HepG2 (cell line): ENCODE results near the gene NSMF. TPM values are rescaled to one million over a fixed set of nuclear protein-coding genes. Genes with fewer than 3 reads are reported as not detected.
A peak's percentile ranks its signal among the peaks of the same experiment; 100 is the strongest.

ENCODE experiments used
- ATAC-seq: fragments of 200-7000 bp; cut with Tn5 transposase; 3 replicates; pipeline ENCODE4 v1.9.1; 2020; ENCODE audit warnings: mild to moderate bottlenecking, moderate library complexity
- BruUV-seq: library from RNA; stranded (reverse); fragments of 400-500 nt; replicated peaks from 2 replicates; lab custom pipeline; 2021; lab: Mats Ljungman, UMichigan
- CTCF ChIA-PET: fragments of 300-600 bp; formaldehyde crosslinking; extraction: SDS; loops from one replicate; lab custom pipeline; 2021; ENCODE audit warnings: low total read pairs, inconsistent platforms, low intra/inter-chr PET ratio; lab: Yijun Ruan, JAX
- POLR2A ChIA-PET: fragments of 350-600 bp; sonication (Branson Sonifier 250); formaldehyde crosslinking; loops from one replicate; lab custom pipeline; 2020; ENCODE audit warnings: antibody characterized with exemption, inconsistent platforms; lab: Yijun Ruan, JAX
- DNase-seq: peaks from one replicate; pipeline ENCODE4 v3.0.0-alpha.2; 2015; ENCODE audit warnings: low spot score
- FAIRE-seq: peaks from 3 replicates; lab custom pipeline; 2011; peaks lifted over from hg19 to GRCh38; lab: Jason Lieb, UNC
- H2AFZ ChIP-seq: one replicate; pipeline ENCODE4 v1.6.1; 2011; ENCODE audit warnings: low read length, inconsistent platforms
- H3K27ac ChIP-seq: fragments of 300-600 bp; 3 replicates; pipeline ENCODE4 v1.8.0; 2011; ENCODE audit warnings: mixed run types, mild to moderate bottlenecking, mixed read lengths, low read length, inconsistent platforms; ENCODE audit not compliant: insufficient read depth; ENCODE audit errors: extremely low read length
- H3K27me3 ChIP-seq, 2 experiments: fragments of 200-600 bp in 1 of 2; 2 replicates in 1 of 2; 3 replicates in 1 of 2; pipeline versions ENCODE4 v1.6.0 to v1.8.0; 2011; ENCODE audit warnings: low read length in 2 of 2, mild to moderate bottlenecking in 2 of 2, moderate library complexity in 2 of 2, inconsistent platforms in 1 of 2; ENCODE audit not compliant: insufficient read depth in 2 of 2, control insufficient read depth in 1 of 2
- H3K36me3 ChIP-seq, 2 experiments: fragments of 200-600 bp in 1 of 2; replicated peaks in 1 of 2; 2 replicates in 1 of 2; 3 replicates in 1 of 2; pipeline versions ENCODE4 v1.5.1 to v1.8.0; 2011; ENCODE audit warnings: low read length in 2 of 2, inconsistent platforms in 1 of 2; ENCODE audit not compliant: insufficient read depth in 2 of 2, control insufficient read depth in 1 of 2
- H3K4me1 ChIP-seq: 2 replicates; pipeline ENCODE4 v1.5.1; 2012; ENCODE audit warnings: low read length, inconsistent platforms; ENCODE audit not compliant: insufficient read depth
- H3K4me2 ChIP-seq: 2 replicates; pipeline ENCODE4 v1.6.0; 2011; ENCODE audit warnings: low read depth, low read length, inconsistent platforms
- H3K4me3 ChIP-seq, 3 experiments: fragments of 200-600 bp in 1 of 3; sonication (generic), shearing (Covaris generic) in 1 of 3; replicated peaks in 1 of 3; 2 replicates each; pipeline ENCODE4 v1.5.1; 2011 to 2016; ENCODE audit warnings: low read length in 3 of 3, inconsistent platforms in 2 of 3, low read depth in 2 of 3, mild to moderate bottlenecking in 2 of 3, control low read depth in 1 of 3, mixed read lengths in 1 of 3; ENCODE audit not compliant: insufficient read depth in 1 of 3
- H3K79me2 ChIP-seq: one replicate; pipeline ENCODE4 v1.6.1; 2011; ENCODE audit warnings: low read length, inconsistent platforms; ENCODE audit not compliant: insufficient read depth
- H3K9ac ChIP-seq: 2 replicates; pipeline ENCODE4 v1.6.0; 2011; ENCODE audit warnings: mild to moderate bottlenecking, low read depth, low read length, inconsistent platforms; ENCODE audit not compliant: insufficient read depth
- H3K9me3 ChIP-seq: 2 replicates; pipeline ENCODE4 v1.5.1; 2012; ENCODE audit warnings: mild to moderate bottlenecking, low read length
- H4K20me1 ChIP-seq: 2 replicates; pipeline ENCODE4 v1.6.0; 2011; ENCODE audit warnings: inconsistent platforms, mild to moderate bottlenecking, low read length, moderate library complexity; ENCODE audit not compliant: insufficient read depth
- AGO2 ChIP-seq: fragments of 200-400 bp; formaldehyde crosslinking; optimal IDR thresholded peaks from 2 replicates; pipeline ENCODE3; 2017; ENCODE audit warnings: mild to moderate bottlenecking, low read depth, low read length, moderate library complexity
- AKAP8 ChIP-seq: sonication (generic); formaldehyde crosslinking; IDR thresholded peaks from 2 replicates; pipeline ENCODE4 v1.5.1; 2020; ENCODE audit warnings: mild to moderate bottlenecking, missing genetic modification reagents
- ETV6 ChIP-seq: sonication (generic); formaldehyde crosslinking; conservative IDR thresholded peaks from 2 replicates; pipeline ENCODE4 v1.4.0; 2020; ENCODE audit warnings: missing genetic modification reagents
- HNRNPL ChIP-seq: fragments of 200-400 bp; formaldehyde crosslinking; IDR thresholded peaks from 2 replicates; pipeline ENCODE4 v1.6.1; 2017; ENCODE audit warnings: mild to moderate bottlenecking, low read depth, low read length
- JARID2 ChIP-seq: sonication (generic); formaldehyde crosslinking; IDR thresholded peaks from 2 replicates; pipeline ENCODE4 v1.8.1; 2023; ENCODE audit warnings: missing genetic modification reagents, inconsistent platforms; ENCODE audit not compliant: insufficient replicate concordance
- KDM2A ChIP-seq: sonication (generic); formaldehyde crosslinking; IDR thresholded peaks from 2 replicates; pipeline ENCODE4 v1.4.0; 2020; ENCODE audit warnings: low read depth, missing genetic modification reagents, borderline replicate concordance
- MZF1 ChIP-seq: sonication (generic); formaldehyde crosslinking; IDR thresholded peaks from 2 replicates; pipeline ENCODE4 v1.8.1; 2023; ENCODE audit warnings: mild to moderate bottlenecking, missing genetic modification reagents, borderline replicate concordance
- PAF1 ChIP-seq: IDR thresholded peaks from 2 replicates; pipeline ENCODE4 v1.6.1; 2016; ENCODE audit warnings: missing genetic modification reagents, missing compliant biosample characterization
- RBFOX2 ChIP-seq: fragments of 200-400 bp; formaldehyde crosslinking; IDR thresholded peaks from 2 replicates; pipeline ENCODE4 v1.6.1; 2017; ENCODE audit warnings: low read depth, mild to moderate bottlenecking, low read length
- SP2 ChIP-seq: sonication (generic); formaldehyde crosslinking; IDR thresholded peaks from 2 replicates; pipeline ENCODE4 v1.5.1; 2020; ENCODE audit warnings: mild to moderate bottlenecking, missing genetic modification reagents
- SSRP1 ChIP-seq: IDR thresholded peaks from 2 replicates; pipeline ENCODE4 v1.6.1; 2016; ENCODE audit warnings: control low read depth
- ZNF234 ChIP-seq: sonication (generic); formaldehyde crosslinking; conservative IDR thresholded peaks from 2 replicates; pipeline ENCODE4 v1.5.1; 2020; ENCODE audit warnings: mild to moderate bottlenecking, missing genetic modification reagents
- ZNF383 ChIP-seq: sonication (generic); formaldehyde crosslinking; IDR thresholded peaks from 2 replicates; pipeline ENCODE4 v1.4.0; 2020; ENCODE audit warnings: missing genetic modification reagents, mild to moderate bottlenecking, borderline replicate concordance
- WGBS: methylation state at CpG from one replicate; pipeline ENCODE4 v1.1.6; 2017; ENCODE audit warnings: low lambda C conversion rate; 5-methylcytosine and 5-hydroxymethylcytosine counted together
- in situ Hi-C: cut with HindIII; loops from 2 replicates; pipeline ENCODE4 v1.10.0; 2017; ENCODE audit warnings: low pct_unique_long_range_greater_than_20kb; ENCODE audit not compliant: extremely low pct_ligation_motif_present
- intact Hi-C: fragments of 100-400 bp; cut with micrococcal nuclease; formaldehyde crosslinking; loops from one replicate; pipeline ENCODE4 v1.10.0; 2022; ENCODE audit not compliant: unreplicated experiment
- polyA plus RNA-seq, 8 experiments: library from polyadenylated mRNA; depleted of rRNA in 3 of 8; stranded (reverse) in 7 of 8; unstranded in 1 of 8; fragments of >200 nt; fragmentation: Illumina TruSeq in 4 of 8; extraction: Trizol in 4 of 8; gene quantifications; 2 replicates each; pipeline versions ENCODE4 v1.2.1 to v1.2.3, GENCODE V29; 2011 to 2016; ENCODE audit warnings: low read depth in 4 of 8, missing spikeins in 1 of 8, mixed read lengths in 1 of 8; ENCODE audit not compliant: insufficient read depth in 1 of 8
- total RNA-seq, 5 experiments: library from RNA; depleted of rRNA; stranded (reverse); fragments of >200 nt; fragmentation: Illumina TruSeq; extraction: Trizol; gene quantifications; 2 replicates each; pipeline ENCODE4 v1.2.3, GENCODE V29; 2016; ENCODE audit warnings: low read depth in 1 of 5
- TF ChIP-seq, protein P1 (sequence below): IDR thresholded peaks from 2 replicates; pipeline ENCODE4 v1.6.1; 2016; ENCODE audit warnings: mild to moderate bottlenecking

NSMF gene
- total and polyA plus RNA-seq, 2 of the 13 experiments (the other 11 are each of a cell fraction or from before 2014, with no cell fraction given) = 44.3 to 183 TPM

DNA sequence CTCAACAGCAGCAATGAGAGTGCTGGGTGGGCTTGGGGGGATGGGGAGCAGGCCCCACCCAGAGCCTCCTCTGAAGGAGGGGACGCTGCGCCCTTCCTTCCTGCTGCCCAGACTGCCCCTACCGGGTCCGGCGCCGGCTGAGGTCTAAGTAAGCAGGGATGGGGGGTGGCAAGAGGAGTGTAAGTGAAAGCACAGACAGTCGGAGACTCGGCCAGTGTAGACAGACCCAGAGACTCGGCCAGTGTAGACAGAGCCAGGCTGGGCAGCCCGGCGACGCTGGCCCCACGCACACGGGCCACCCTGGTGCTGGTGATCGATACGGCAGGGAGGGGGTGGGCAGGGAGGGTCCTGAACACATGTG is 10.6 kb downstream of the NSMF start:
- CTCF ChIA-PET = no interaction called here
- Histone ChIP-seq H4K20me1 (peaks cover 7% of the 10 kb centered on the region; the same call in 1 of the 2 replicates), H3K4me1 (peaks cover 38% of the 10 kb centered on the region), H3K4me2 (no peak overlapping the region), H3K4me3 (no peak overlapping the region), H3K36me3 (peaks cover 8 to 28% of the 10 kb centered on the region in 2 experiments), H3K9ac (no peak overlapping the region), H3K79me2 (no peaks in the 10 kb centered on the region), H3K27ac (no peak overlapping the region), H2AFZ (no peak overlapping the region), H3K27me3 (no peaks in the 10 kb centered on the region), H3K9me3 (no peaks in the 10 kb centered on the region)
- BruUV-seq = no TSS peak
- FAIRE-seq (no peak), ATAC-seq (no peak), DNase-seq (no peak)
- TF ChIP-seq RBFOX2 = 0 out of 2 replicates have a peak, but pooled peaks have one; percentile 21
- peak; percentile 8; the same call in 1 of the 2 replicates for TF ChIP-seq HNRNPL
- no peak for TF ChIP-seq ZNF383
- WGBS = 95% methylated on average over 11 of the region's 16 CpGs
- intact Hi-C loops (loop anchor here (5.0 kb wide), 1 partner anchor 161 kb away; no protein-coding TSS in a partner anchor), in situ Hi-C loops (no loop called here)
- POLR2A ChIA-PET = interaction anchor here (1.0 to 3.3 kb wide), 3 partner anchors 11 to 146 kb away, joined by 3 to 12 read pairs (median 4); partner anchors contain the start of genes EXD3, NOXA1, NRARP and NSMF

DNA sequence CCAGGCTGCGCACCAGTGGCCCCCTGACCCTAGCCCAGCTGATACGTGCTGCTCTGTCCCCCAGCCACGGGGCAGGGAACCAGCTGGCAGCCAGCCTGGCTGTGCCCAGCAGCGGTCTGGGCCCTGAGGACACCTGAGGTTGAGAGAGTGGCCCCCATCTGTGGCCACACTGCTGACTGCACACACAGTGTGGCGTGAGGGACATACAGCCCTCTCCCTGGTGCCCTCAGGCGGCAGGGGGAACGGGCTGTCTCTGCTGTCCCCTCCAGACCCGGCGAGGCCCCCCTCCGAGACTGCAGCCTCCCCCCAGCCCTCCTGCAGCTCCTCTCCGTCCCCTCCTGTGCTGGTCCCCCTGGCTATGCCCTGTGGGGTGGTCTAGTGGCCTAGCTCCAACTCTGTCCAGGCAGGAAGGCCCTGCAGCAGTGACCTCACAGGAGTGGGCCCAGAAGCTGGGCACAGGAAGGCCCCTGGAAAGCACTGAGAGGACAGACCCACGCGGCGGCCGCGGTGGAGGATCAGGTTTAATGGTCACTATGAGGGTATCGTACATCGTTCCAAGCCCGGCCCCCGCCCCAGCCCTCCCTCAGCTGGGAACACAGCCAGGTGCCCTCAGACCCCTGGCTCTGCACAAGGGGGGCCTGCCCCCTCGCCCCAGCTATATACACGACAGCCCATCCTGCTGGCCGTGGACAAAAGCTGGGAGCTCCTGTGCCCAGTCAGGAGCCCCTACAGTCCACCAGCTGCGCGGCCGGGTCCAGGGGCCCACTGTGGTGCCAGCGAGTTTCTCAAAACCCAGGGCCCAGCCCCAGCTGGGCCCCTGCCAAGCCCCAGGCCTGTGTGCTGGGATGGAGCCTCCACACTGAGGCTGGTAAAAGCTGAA is 11.2 kb downstream of the NSMF start:
- intact Hi-C loops = loop anchor here (5.0 kb wide), 1 partner anchor 161 kb away; no protein-coding TSS in a partner anchor
- ATAC-seq = peak; percentile 4; the same call in 1 of the 3 replicates
- TF ChIP-seq SSRP1 (CRISPR knock-in tag) (peak; percentile 72; the same call in 1 of the 2 replicates), ZNF234 (CRISPR knock-in tag) (0 out of 2 replicates have a peak, but pooled peaks have one; percentile 33), AGO2 (peak; percentile 60), KDM2A (CRISPR knock-in tag) (peak; percentile 23; the same call in 1 of the 2 replicates), ETV6 (CRISPR knock-in tag) (no peak), JARID2 (CRISPR knock-in tag) (no peak), SP2 (peak; percentile 56), MZF1 (no peak), PAF1 (CRISPR knock-in tag) (peak; percentile 83), AKAP8 (CRISPR knock-in tag) (peak; percentile 80)
- TF ChIP-seq, protein P1, sequence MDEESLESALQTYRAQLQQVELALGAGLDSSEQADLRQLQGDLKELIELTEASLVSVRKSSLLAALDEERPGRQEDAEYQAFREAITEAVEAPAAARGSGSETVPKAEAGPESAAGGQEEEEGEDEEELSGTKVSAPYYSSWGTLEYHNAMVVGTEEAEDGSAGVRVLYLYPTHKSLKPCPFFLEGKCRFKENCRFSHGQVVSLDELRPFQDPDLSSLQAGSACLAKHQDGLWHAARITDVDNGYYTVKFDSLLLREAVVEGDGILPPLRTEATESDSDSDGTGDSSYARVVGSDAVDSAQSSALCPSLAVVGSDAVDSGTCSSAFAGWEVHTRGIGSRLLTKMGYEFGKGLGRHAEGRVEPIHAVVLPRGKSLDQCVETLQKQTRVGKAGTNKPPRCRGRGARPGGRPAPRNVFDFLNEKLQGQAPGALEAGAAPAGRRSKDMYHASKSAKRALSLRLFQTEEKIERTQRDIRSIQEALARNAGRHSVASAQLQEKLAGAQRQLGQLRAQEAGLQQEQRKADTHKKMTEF (CRISPR knock-in tag) = 0 out of 2 replicates have a peak, but pooled peaks have one; percentile 19

More for the DNA sequence above, 11.2 kb downstream of the NSMF start:
- DNase-seq = no peak
- Histone ChIP-seq H4K20me1 (peaks cover 7% of the 10 kb centered on the region; the same call in 1 of the 2 replicates), H3K4me1 (peaks cover 32% of the 10 kb centered on the region), H3K27ac (no peak overlapping the region), H3K36me3 (peaks cover 5 to 22% of the 10 kb centered on the region in 2 experiments), H3K9ac (no peak overlapping the region), H3K9me3 (no peaks in the 10 kb centered on the region), H2AFZ (no peak overlapping the region), H3K79me2 (no peaks in the 10 kb centered on the region), H3K4me3 (no peak overlapping the region), H3K4me2 (no peak overlapping the region), H3K27me3 (no peaks in the 10 kb centered on the region)
- BruUV-seq = no TSS peak
- no peak for FAIRE-seq
- WGBS = 100% methylated on average over 1 of the region's 27 CpGs
- POLR2A ChIA-PET = interaction anchor here (1.0 to 3.3 kb wide), 2 partner anchors 25 to 146 kb away, joined by 3 to 12 read pairs; partner anchors contain the start of genes EXD3, NOXA1 and NRARP
- CTCF ChIA-PET = no interaction called here
- in situ Hi-C loops = no loop called here
